Activated CD8-positive, alpha-beta memory T cell treated with anti-CD3 and anti-CD28 coated beads, Interleukin-2, amount 50 U/mL, for 4 hours (primary cell): ENCODE measurements around the gene ATP10A.
"Not testable (repeated sequence)": the region's sequence is repeated elsewhere in the genome, so short reads cannot be mapped to it uniquely, and the experiment has no call there.

ENCODE experiments used
- DNase-seq: peaks from one replicate; pipeline ENCODE4 v3.0.0-alpha.2; 2020

Gene ATP10A

DNA sequence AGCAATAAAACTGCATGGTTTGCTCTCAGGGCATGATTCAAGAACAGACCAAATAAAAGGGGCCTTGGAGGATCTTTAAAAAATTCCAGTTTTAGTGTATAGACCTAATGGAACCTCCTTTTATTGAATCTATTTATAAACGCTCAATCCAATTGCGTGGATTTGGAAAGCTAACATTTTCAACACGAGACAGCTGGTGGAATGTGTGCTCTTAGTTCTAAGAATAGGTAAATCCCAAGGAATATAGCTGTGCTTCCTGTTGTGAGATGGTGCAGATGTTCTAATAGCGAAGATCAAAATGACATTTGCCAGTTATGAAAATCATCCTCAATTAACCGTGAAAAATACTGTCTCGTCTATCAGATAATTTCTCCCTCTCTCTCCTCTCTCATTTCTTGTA lies 192.5 kb downstream of the ATP10A start:
- DNase-seq, result no peak

DNA sequence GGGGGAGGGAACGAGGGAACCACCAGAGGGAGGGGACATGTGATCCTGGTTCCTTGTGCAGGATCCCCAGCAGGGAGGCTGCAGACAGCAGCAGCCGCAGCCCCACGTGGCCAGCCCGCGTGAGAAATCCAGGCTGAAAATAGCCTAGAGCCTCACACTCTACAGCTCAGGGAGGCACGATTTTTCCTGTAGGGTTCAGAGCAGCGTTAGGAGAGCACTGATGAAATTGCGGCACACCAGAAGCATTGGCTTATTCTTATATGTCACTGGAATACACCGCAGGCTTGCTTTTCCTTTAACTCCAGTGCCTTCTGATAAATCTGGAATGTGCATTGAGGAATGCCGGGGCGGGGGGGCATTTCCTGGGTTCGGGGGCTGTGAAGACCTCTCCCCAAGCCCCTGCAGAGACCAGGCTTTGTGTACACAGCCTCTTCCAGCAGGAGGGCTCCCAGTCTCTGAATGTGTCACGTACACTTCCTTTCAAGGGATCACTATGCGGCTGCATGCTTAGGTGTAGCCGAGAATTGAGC lies 193.0 kb downstream of the ATP10A start:
- DNase-seq, result no peak

DNA sequence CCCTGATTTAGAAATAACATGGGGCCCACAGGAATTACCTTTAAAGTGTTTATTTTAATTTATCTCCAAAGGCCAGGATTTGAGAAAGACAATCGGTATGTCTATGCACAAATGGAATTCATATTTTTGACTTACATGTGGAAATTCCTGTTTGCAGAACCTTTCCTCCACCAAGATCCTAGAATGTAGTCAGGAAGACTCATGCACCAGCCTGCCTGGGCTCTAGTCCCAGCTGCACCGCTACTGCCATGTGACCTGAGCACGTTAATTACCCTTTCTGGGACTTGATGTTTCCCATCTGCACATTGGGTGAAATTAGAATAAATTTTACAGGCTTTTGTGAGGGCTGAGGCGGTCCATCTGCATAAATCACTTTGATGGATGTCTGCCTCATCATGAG lies 194.2 kb downstream of the ATP10A start:
- no peak for DNase-seq

DNA sequence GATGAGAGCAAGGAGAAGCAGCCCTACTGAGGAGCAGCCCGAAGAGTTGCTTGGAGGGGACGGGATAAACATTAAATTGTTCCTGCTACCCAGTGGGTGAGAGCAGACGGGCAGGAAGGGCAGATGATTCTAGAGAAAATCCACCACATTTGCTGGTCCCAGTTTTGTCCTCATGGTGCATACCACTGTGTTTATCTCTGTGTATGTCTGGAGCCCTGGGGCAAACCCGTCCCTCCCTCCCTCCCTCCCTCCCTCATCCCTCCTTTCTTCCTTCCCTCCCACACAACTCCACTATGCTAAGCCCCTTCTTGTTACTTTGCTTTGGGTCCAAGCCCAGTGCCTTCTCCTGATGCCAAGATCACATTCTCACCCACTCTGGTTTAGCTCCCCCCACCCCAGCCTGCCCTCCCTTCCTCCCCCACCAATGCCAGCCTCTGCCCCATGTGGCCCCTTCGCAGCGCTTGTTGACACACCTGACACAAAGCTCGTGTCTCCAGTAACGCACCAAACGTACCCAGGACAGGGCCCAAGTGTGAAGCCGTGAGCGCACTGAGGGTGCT lies 194.8 kb downstream of the ATP10A start:
- no peak for DNase-seq

DNA sequence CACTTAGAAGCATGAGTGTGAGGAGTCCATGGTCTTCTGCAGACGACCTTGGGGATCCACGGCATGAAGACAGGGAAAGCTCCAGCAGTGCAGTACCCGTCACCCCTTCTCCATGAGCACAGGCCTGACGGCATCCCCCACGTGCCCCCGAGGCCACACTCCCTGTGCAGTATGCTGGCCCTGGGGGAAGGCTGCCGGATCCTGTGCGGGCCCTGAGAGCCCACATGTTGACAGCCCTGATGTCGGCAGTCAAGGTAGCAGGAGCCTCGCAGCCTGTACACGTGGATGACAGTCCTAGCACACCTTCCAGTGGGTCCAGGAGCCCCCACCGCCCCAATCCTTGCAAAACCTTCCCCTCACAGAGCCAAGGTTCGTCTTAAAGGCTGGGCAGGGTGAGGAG lies 195.3 kb downstream of the ATP10A start:
- no peak for DNase-seq

DNA sequence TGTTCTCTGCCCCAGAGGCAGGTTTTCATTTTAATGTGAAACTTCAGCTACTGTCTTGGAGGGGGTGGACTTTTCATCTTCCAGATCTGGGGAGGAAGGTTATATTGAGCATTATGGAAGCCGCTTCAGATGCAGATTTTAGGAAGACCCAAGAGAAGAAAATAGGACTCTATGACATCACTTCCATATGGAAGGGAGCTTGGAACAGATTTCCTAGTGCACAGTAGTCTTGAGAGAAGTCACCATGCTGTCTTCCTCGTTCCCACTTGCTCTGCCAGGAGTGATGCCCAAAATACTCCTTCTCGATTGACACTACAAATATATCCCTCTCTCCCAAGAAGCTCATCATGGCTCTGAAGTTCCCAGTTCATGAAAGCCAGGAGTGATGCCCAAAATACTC lies 197.2 kb downstream of the ATP10A start:
- DNase-seq, result no peak

DNA sequence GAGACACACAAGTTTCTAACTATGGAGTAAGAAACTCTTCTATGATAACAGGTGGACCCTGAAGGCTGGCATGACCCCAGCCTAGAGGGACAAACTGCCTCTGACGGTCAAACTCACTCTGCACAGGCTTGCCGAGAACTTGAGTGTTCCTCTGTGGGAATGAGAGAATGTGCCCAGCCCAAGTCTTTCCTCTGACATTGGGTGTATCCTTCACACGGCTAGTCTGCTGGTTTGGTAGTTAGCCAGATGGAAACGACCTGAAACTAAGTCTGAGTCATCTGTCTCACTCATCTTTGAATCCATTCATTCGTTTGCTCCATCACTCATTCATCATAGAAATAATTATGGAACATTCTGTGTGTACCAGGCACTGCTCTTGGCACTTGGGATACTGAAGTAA lies 198.4 kb downstream of the ATP10A start:
- DNase-seq, result no peak

DNA sequence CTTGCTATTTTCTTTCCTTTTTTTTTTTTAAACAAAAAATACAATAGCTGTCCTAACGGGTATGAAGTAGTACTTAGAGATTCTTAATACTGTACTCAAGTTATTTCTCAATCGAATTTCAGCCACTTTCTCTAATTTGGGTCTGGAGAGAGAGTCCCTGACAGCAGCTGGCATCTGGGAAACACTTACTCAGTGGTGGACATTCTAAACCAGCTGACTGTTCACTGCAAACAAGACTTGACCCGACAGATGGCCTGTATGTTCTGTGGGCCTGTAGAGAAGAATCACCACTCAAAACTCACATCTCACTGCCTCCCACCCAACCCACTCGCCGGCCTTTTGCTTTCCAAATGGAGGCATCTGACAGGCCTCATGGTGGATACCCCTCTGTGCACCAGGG lies 199.6 kb downstream of the ATP10A start:
- no peak for DNase-seq

DNA sequence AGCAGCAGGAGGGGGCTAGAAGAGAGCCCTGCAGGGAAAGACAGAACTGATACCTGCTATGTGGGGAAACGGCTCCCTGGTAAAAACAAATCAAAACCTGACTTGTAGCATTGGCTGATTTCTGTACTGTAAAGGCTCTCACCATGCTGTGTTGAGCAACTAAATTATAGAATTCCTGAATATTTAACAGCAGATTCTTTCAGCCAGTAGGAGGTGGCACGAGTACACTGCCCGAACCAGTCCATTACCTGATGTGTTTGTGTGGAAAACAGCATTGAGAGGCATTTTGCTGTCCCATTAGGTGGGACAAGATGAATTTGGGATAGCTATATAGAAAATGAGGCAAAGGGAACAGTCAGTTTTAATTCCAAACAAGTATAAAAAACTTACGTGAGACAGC lies 201.2 kb downstream of the ATP10A start:
- no peak for DNase-seq

DNA sequence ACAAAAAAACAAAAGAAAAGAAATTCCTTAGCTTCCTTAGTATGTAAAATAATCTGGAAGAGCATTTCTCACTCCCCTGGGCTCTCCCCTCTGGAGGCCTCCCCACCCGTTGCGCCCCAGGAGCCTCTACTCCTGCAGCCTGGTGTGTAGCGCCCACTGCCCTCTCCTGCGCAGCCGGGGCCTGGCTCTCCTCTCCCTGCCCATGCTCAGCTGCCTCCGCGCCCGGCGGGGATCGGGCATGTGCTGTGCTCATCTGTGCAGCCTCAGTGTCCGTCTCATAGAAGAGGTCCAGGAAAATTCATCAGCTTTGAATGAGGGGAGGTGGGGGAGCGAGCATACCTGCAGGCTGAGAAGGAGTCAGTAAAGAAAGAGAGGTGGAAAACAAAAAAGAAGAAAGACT lies 203.9 kb downstream of the ATP10A start:
- no peak for DNase-seq

DNA sequence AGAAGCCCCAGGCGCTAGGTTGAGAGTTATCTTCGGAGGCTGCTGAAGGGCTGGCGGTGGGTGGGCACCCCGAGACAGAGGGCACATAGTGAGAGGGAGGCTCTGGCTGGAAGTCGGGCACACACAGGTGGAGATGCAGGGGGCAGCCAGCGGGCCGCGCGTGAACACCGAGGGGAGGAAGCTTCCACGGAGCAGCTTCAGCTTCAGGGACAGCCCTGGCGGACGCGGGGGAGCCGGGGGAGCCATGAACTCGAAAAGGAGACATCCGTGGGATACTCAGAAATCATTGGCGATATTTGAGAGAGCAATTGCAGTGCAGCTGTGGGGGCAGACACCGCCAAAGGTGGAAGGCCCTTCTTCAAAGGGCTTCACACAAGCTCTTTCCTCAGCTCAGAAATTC lies 204.6 kb downstream of the ATP10A start:
- no peak for DNase-seq

DNA sequence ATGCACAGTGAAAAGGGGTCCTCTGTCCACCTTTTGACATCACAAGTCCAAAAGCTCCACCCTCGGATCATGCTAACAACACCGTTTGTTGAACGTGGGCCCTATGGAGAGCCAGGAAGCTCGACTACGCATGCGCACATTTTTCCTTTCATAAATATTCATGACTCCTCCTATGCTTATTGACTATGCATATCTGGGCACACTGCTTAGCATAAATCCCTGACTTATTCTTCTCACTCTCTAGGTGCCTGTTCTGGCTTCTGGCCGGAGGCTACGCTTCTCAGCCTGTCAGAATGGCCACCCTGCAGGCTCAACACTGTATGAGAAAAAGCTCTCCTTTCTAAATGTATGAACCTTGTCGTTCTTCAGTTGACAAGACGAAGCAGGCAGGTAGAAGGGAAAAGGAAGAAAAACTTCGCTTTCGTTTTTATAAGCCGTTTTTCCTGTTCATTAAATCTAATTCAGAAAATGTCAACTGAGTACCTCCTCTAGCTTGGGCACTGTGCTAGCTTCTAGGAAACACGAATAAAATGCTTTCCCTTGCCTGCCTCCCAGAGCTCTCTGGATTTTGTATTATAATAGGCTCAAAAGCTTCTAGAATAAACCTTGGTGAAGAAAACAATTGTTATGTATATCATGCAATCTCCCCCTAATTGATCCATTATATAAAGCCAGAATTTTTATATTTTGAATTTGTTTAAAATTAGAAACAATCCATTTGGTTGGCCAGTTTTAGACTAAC lies 207.7 kb downstream of the ATP10A start:
- no peak for DNase-seq

DNA sequence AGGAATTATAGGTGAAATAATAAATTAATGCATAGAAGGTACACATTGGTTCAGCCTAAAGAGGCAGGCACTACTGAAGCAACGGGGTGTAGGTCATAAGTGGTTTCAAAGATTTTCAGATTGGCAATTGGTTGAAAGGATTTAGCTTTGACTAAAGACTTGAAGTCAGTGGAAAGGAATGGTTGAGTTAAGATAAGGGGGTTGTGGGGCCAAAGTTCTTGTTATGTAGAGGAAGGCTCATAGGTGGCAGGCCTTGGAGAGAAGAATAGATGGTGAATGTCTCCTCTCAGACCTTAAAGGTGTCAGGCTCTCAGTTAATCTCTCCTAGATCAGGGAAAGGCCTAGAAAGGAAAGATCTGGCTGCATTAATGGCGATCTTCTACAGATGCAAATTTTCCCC lies 209.8 kb downstream of the ATP10A start:
- no peak for DNase-seq

DNA sequence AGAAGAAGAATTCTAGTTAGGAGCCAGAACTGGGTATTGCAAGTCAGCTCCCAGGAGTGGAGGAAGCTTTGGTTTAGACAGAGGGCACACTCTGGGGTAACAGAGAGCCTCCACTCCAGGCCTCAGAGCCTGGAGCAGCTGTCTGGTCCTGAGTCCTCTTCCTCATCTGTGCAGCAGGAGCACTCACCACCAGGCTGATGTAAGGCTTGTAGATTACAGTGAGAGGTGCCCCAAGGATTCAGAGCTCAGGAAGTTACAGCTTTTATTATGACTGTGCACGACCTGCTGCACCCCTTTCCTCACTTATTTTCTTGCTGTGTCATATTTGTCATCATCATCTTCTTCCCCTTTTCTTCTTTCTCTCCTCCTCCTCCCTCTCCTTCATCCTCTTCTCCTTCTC lies 210.4 kb downstream of the ATP10A start:
- DNase-seq, result no peak

DNA sequence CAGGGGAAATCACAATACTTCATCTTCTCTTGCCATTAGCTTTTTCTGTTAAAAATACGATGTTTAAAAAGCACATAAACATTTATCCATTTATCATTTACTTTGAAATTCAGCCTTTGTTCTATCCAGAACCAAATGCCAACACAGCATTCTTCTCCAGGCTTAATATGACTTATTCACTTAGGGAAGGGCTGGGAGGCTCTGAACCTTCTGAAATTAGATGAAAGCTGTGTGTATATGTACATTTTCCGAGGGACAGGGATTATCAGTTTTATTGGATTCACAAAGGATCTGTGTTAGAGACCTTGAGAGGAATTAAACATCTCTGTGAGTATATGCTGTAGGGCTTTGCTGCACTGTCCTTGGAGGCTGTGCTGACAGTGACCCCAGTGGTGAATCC lies 213.7 kb downstream of the ATP10A start:
- DNase-seq, result no peak

DNA sequence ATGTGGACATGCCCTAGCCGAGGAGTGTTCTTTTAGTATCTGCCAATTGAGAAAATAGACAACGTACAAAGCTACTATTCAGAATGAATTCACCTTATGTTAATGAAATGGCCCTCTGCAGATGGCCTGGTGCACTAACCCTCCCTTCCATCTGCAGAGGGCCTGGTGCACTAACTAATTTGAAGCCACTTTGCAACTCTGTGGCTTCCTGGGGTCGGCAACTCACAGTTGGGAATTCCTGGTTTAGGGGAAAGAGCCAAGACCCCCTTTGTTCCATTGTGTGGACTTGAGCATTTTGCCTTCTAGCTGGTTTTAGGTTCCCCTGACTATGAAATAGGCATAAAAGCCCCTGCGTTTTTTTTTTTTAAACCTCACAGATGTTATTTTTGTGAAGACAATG lies 220.0 kb downstream of the ATP10A start:
- DNase-seq, result no peak

DNA sequence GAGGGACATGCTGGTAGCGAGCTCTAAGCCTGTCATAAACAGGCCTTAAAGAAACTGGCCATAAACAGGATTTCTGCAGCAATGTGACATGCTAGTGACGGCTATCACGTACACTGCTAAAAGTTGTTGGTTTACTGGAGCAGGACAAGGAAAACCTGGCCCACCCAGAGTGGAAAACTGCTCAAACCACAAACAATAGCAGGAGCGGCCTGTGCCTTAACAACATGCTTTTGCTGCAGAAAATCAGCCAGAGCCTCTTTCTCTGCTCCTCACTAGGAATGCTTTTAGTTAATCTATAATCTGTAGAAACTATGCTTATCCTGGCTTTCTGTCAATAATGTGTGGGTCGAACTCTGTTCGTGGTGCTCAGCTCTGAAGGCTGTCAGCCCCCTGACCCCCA lies 221.4 kb downstream of the ATP10A start:
- no peak for DNase-seq

DNA sequence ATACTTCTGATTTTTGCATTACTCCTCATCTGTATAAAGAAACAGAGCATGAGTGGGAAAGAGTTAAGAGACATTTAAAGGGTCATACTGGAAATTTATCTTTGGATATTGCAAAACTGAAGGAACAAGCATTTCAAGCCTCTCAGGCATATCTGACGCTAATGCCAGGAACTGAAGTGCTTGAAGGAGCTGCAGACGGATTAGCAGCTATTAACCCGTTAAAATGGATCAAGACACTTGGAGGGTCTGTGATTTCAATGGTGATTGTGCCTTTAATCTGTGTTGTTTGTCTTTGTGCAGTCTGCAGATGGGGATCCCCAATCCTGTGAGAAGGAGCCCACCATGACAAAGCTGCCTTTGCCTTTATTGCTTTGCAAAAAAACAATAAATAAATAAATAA lies 221.8 kb downstream of the ATP10A start:
- DNase-seq, result no peak

DNA sequence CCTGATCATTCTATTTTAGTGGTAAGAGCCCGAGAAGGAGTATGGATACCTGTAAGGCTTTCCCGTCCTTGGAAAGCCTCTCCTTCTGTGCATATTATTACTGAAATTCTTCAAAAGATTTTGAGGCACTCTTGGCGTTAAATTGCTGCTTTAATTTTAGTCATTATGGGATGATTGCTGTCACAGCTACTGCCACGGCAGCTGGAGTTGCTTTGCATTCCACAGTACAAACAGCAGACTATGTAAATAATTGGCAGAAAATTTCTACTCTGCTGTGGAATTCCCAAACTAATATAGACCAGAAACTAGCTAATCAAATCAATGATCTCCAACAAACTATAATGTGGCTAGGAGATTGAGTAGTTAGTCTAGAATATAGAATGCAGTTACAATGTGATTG lies 222.2 kb downstream of the ATP10A start:
- not testable (repeated sequence) for DNase-seq

DNA sequence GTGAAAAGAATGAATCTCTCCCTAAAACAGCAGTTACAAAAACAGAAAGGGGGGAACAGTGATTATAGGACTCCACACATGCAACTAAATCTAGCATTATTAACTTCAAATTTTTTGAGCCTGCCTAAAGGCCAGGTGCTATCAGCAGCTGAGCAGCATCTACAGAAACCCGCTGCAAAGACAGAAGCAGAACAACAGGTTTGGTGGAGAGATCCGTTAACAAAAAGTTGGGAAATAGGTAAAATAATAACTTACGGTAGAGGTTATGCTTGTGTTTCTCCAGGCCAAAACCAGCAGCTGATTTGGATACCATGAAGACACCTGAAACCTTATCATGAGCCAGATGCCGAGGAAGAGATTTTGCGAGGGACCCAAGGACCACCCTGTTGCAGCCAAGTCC lies 222.7 kb downstream of the ATP10A start:
- no peak for DNase-seq

DNA sequence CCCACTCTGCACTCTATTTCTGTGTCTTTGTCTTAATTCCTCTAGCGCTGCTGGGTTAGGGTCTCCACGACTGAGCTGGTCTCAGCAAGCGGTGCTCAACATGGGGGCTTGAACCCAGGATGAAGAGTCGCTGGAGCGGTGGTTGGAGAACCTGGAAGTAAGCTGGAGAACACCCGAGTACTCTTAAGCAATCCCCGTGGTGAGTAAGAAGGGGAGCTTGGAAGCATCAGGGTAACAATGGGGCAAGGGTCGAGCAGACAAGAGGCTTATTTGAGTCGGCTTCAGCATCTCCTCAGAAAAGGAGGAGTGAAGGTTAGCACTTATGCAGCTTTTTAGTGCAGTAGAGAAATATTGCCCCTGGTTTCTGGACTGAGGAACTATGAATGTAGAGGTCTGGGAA lies 226.6 kb downstream of the ATP10A start:
- DNase-seq, result not testable (repeated sequence)

DNA sequence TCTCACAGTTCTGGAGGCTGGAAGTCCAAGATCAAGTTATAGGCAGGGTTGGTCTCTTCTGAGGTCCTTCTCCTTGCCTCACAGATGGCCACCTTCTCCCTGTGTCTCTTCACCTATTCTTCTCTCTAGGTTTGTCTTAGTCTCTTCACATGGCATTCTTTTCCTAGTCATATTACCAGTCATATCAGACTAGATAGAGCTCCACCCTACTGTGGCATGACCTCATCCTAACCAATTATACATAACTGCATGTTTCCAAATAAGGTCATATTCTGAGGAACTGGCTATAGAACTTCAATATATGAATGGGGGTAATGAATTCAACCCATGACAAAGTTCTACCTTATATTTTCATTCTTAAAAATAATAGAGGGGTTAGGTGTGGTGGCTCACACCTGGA lies 227.9 kb downstream of the ATP10A start:
- no peak for DNase-seq

DNA sequence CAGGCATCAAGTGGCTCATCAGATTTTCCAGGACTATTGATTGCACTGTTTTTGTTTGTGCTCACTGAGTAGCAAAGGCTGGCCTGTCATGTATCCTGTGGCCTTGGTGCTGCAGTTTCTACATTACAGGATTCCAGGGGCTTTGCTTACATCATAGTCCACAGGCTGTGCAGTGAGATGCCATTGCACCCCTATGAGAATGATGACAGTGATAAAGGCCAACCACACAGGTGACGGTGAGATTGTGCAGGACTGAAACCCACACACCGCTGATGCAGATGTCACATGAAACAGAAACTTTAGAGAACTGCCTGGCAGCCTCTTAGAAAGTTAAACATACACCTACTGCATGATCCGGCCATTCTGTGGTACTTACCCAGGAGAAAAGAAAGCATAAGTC lies 229.3 kb downstream of the ATP10A start:
- DNase-seq, result no peak

DNA sequence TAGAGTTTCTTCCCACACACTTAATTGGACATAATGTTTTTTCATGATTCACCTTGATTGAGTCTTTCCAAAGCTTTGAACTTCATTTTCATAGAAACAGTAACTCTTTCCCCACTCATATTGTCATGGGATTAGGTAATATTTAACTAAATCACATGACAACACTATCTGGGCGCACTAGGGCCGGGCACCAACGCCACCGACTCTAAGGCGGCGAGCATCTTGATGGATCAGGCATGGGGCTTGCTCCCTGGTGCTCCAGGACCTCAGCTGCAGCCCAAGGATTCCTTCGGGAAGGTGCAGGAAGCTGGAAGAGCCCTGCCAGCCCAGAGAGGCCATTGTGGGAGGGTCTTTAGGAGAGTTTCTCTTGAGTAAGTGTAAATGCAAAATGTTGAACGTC lies 231.2 kb downstream of the ATP10A start:
- no peak for DNase-seq
